GM13976 (cell line): ENCODE measurements around the gene SYNM.
"Not testable (repeated sequence)": the region's sequence is repeated elsewhere in the genome, so short reads cannot be mapped to it uniquely, and the experiment has no call there.

Experiments used
- DNase-seq: peaks from one replicate; pipeline ENCODE4 v3.0.0; 2012; ENCODE audit warnings: low spot score
- in situ Hi-C: fragments of 300-500 bp; cut with MboI; formaldehyde crosslinking; loops from one replicate; pipeline ENCODE4 v1.12.0; 2022; ENCODE audit warnings: low sequenced_read_pairs, mixed read lengths, inconsistent platforms; ENCODE audit not compliant: unreplicated experiment
- TF ChIP-seq, protein P1 (sequence below): IDR thresholded peaks from 2 replicates; pipeline ENCODE4 v1.5.1; 2012; ENCODE audit warnings: borderline replicate concordance, mild to moderate bottlenecking; ENCODE audit not compliant: insufficient read depth; ENCODE audit errors: extremely low read depth, missing control alignments, control extremely low read depth

The SYNM gene

DNA sequence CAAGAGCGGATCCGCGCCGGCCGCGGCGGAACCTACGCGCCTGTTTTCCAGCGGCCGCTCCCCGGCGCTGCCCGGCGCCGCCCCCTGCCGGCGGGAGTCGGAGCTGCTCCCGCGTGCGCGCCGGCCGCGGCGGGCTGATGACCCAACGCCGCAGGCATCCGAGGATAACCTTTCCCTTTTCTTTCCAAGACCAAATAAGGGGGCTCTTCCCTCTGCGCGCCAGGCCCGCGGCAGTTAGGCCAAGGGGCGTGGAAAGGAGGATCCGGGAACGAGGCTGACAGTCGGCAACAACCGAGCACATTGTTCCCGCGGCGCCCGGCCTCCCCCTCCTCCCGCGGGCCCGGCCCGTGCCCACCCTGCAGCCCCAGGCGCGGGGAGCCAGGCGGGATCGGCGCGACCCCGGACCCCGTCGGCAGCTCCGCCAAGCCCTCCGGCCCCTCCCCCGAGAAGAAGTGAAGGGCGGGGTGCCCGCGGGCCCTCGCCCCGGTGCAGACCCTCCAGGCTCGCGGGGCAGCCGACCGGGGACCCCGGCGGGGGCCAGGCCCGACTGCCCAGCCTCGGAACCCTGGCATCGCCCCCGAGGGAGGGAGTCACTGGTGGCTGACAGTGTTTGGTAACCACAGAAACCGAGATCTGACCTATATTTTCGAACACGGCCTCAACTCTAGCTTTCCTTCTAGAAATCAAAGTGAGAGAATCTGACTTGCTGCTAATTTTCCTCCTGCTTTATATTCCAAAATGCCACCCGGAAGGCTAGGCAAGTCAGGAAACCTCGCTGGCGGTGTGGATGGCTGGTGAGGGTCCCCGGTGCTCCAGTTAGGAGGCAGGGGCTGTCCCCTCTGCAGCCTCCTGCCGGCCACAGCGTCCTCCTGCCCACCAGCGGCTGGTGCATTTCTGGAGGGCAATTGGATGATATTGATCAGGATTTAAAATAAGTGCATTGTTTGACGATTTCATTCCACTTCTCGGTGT, 45.6 kb upstream of the SYNM start:
- in situ Hi-C loops = loop anchor here (25.0 kb wide), 1 partner anchor 272 kb away; no protein-coding TSS in a partner anchor
- DNase-seq = peak; percentile 90
- TF ChIP-seq, protein P1, sequence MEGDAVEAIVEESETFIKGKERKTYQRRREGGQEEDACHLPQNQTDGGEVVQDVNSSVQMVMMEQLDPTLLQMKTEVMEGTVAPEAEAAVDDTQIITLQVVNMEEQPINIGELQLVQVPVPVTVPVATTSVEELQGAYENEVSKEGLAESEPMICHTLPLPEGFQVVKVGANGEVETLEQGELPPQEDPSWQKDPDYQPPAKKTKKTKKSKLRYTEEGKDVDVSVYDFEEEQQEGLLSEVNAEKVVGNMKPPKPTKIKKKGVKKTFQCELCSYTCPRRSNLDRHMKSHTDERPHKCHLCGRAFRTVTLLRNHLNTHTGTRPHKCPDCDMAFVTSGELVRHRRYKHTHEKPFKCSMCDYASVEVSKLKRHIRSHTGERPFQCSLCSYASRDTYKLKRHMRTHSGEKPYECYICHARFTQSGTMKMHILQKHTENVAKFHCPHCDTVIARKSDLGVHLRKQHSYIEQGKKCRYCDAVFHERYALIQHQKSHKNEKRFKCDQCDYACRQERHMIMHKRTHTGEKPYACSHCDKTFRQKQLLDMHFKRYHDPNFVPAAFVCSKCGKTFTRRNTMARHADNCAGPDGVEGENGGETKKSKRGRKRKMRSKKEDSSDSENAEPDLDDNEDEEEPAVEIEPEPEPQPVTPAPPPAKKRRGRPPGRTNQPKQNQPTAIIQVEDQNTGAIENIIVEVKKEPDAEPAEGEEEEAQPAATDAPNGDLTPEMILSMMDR = peak; percentile 90

DNA sequence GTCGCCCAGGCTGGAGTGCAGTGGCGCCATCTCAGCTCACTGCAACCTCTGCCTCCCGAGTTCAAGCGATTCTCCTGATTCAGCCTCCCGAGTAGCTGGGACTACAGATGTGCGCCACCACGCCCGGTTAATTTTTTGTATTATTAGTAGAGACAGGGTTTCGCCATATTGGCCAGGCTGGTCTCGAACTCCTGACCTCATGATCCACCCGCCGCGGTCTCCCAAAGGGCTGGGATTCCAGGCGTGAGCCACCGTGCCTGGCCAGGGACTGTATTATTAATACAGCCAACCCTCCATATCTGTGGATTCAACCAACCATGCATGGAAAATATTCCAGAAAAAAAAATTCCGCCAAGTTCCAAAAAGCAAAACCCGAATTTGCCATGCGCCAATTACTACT, 44.7 kb upstream of the SYNM start:
- not testable (repeated sequence) for DNase-seq

DNA sequence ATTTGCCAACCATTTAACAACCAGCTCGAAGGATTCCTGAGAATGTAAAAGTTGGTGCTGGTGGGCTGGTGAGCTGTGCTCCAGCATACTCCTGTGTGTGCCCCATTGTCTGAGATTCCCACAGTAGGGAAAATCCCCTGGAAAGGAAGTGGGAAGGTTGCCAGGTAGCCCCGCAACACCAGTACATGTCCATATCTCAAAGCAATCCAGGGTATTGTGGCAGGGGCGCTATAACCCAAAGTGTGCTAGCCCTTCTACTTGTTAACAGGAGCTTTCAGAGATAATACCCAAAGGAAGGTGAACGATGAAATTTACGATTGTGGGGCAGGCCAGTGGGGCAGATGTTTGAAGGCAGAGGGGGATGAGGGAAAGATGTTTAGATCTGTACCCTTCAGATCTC, 42.7 kb upstream of the SYNM start:
- in situ Hi-C loops = loop anchor here (25.0 kb wide), 1 partner anchor 275 kb away; no protein-coding TSS in a partner anchor
- DNase-seq = no peak
- TF ChIP-seq, protein P1 = no peak

More for the DNA sequence above, 44.7 kb upstream of the SYNM start:
- in situ Hi-C loops = loop anchor here (25.0 kb wide), 1 partner anchor 273 kb away; no protein-coding TSS in a partner anchor

DNA sequence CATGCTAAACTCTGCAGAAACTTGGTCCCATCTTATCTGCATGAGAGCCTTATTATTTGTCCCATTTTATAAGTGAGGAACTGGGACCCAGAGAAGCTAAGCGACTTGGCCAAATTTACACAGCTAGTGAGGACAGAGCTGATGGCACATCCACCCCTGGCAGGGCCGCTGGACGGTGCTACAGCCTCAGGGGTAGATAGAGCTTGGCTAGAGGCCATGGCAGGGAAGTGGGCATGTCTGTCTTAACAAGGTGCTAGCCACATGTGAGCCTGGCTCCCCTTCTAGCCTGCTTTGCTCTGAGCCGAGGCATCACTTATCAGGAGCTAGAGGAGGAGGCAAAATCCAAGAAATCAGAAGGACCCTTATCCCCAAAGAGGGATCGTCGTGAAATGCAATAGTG, 36.7 kb upstream of the SYNM start:
- in situ Hi-C loops = loop anchor here (25.0 kb wide), 1 partner anchor 281 kb away; no protein-coding TSS in a partner anchor
- TF ChIP-seq, protein P1 = no peak
- no peak for DNase-seq

DNA sequence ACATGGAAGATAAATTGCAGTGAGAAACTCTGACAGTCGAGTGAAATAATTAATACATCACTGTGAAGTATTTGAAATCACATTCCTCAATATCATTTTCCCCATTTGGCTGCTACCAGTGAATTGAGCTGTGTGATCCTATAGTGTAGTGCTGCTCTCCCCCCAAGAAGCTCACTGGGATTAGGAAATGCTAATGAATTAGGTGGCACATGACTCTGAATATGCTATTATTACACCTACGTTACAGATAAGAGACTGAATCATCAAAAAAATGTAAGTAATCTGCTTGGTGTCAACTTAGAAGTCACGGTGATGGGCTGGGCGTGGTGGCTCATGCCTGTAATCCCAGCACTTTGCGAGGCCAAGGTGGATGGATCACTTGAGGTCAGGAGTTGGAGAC, 34.7 kb upstream of the SYNM start:
- DNase-seq = no peak
- TF ChIP-seq, protein P1 = no peak
- in situ Hi-C loops = loop anchor here (10.0 to 25.0 kb wide), 2 partner anchors 185 to 283 kb away; no protein-coding TSS in a partner anchor

DNA sequence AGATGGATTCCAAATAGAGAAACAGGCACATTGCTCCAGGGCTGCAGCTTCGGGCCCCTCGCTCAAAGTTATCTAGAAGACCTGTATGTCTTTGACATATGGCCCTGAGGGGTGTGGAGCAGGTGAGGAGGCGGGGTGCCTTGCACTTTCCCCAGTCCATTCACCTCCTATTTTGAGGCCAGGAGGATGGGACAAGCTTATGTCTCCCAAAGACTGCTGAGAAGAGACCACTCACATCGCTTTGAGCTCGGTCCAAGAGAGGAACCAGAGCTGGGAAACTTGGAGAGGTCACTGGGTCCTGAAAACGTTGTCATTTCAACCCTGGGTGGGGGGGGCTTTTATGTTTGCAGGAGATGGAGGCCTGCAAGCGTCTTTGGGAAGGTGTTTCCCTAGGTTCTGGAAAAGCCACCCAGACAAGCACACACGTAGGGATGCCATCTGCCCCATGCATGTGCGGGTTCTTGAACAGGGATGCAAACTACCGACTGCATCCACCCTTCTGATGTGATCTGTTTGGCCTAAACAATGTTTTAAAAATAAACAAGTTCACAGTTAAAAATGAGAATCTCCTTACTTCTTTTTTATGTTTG, 33.7 kb upstream of the SYNM start:
- DNase-seq = no peak
- TF ChIP-seq, protein P1 = no peak
- in situ Hi-C loops = loop anchor here (10.0 to 25.0 kb wide), 2 partner anchors 186 to 284 kb away; no protein-coding TSS in a partner anchor
